Measurements from ENCODE around the gene PERCC1.

PERCC1 gene

GRCh38 chr16:1407753-1408152 is 23.1 kb upstream of the PERCC1 start:
- peak overlapping the region; percentile 54 for H3K4me3 ChIP-seq (replicated peaks; ENCODE audit: low read depth, low read length)
- TF ChIP-seq CTCF (IDR thresholded peaks at IDR 0.05; ENCODE audit: low read length, missing control alignments) = no peak

DNA sequence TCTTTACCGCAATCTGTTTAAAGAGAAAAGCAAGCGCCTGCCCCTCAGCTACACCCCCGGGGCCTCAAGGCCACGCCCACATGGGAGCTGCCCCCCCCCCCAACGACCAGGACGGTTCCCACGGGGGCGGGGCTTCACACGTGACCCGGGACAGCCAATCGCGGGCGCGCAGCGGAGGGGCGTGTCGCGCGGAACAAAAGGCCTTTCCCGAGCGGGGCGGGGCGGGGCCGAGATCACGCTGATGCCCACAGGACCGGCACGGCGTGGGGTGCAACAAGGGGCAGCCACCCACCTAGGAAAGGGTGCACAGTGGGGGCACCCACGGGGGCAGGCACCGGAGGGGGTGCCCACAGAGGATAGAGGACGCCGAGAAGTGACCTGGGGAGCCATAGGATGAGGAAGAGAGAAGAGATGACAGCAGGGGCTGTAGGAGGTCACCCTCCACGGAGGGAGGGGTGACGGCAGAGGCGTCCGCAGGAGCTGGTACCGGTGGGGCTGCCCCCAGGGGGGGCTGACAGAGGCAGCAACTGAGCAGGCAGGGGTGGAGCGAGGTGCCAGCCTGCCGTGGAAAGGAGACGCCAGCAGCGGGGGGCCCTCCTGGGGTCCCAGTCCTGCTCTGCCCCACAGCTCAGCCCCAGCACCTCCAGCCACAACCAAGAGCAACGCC is 22.6 kb upstream of the PERCC1 start:
- peak overlapping the region; percentile 54 for H3K4me3 ChIP-seq (replicated peaks; ENCODE audit: low read depth, low read length)
- DNase-seq (ENCODE audit: low read depth) = peak; percentile 88
- TF ChIP-seq CTCF (IDR thresholded peaks at IDR 0.05; ENCODE audit: low read length, missing control alignments) = no peak

More at GRCh38 chr16:1407753-1408152, 23.1 kb upstream of the PERCC1 start:
- peak; percentile 7 for DNase-seq (ENCODE audit: low read depth)

DNA sequence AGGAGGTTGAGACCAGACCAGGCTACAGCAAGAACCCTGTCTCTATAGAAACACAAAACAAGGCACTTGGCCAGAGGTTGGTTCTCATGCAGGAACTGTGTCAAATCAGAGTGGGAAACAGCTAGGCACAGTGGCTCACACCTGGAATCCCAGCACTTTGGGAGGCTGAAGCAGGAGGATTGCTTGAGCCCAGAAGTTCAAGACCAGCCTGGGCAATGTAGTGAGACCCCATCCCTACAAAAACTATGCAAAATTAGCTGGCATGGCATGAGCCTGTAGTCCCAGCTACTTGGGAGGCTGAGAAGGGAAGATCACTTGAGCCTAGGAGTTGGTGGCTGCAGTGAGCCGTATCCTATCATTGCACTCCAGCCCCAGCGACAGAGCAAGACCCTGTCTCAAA is 18.0 kb upstream of the PERCC1 start:
- H3K4me3 ChIP-seq (replicated peaks; ENCODE audit: low read depth, low read length) = no peak overlapping the region
- no peak for TF ChIP-seq CTCF (IDR thresholded peaks at IDR 0.05; ENCODE audit: low read length, missing control alignments)
- DNase-seq (ENCODE audit: low read depth) = no peak

DNA sequence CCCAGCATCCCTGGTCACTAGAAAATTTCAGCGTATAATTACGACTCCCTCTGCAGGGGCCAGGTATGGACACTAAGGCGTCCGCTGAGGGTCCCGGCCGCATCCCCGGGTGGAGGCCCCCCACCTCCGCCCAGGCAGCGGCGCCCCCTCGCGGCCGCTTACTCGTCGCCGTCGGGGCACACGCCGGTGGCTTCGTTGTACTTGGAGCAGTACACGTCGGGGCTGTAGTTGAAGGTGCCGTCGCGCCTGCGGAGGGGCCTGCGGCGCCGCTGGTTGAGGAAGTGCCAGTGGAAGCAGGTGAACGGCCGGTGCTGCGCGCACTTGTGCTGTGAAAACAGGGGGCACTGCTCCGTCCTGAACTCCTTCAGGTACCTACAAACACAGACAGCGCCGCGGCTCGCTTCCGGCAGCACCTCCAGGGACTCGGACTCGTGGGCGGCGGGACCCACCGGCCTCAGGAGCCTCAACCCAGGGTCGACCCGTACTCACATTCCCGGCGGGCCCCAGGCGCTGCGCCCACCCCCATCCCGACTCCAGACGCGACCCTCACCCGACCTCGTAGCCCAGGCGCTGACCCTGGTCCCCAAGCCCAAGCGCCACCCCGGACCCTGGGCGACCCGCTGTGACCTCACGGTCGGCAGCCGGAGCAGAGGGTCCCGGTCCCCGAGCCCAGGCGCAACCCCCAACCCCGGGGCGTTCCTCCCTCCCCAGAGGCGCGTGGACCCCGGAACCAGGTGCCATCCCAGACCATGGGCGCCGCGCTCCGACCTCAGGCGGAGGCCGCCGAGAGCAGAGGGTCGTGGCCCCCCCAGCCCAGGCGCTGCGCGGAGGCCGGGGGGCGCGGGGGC is 17.0 kb upstream of the PERCC1 start:
- DNase-seq (ENCODE audit: low read depth) = peak; percentile 56
- peak overlapping the region; percentile 83 for H3K4me3 ChIP-seq (replicated peaks; ENCODE audit: low read depth, low read length)
- peak; percentile 29 for TF ChIP-seq CTCF (IDR thresholded peaks at IDR 0.05; ENCODE audit: low read length, missing control alignments)

- no peak for TF ChIP-seq CTCF (IDR thresholded peaks at IDR 0.05; ENCODE audit: low read length, missing control alignments)
- peak within 1 kb of the TSS; percentile 83 for H3K4me3 ChIP-seq (replicated peaks; ENCODE audit: low read depth, low read length)
- peak; percentile 64 for DNase-seq (ENCODE audit: low read depth)
Measured at GRCh38 chr16:1414532-1415260, 16.2 kb upstream of the PERCC1 start, which contains the start of gene UNKL. Gene UNKL (minus strand): TSS chr16:1414704. CDS start chr16:1414691, 13 bp downstream.

DNA sequence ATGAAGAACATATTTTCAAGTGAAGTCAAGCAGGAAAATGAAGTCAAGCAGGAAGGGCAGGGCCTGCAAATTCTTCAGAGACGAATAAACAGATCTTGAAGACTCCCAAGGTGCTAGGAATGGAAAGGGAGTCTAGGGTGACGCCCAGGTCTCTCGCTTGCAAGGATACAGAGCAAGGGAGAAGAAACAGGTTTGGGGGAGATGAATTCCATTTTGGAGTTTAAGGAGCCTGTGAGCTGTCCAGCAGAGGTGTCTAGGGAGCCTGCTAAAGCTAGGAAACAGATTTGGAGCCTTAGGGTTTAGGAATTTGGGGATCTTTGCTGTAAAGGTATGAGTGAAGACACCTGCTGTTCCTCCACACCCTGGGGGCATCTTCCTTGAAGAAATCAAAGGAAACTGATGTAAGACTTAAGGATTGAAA is 14.3 kb upstream of the PERCC1 start:
- no peak for TF ChIP-seq CTCF (IDR thresholded peaks at IDR 0.05; ENCODE audit: low read length, missing control alignments)
- H3K4me3 ChIP-seq (replicated peaks; ENCODE audit: low read depth, low read length) = no peak overlapping the region
- no peak for DNase-seq (ENCODE audit: low read depth)
